ENCODE results near the gene ASB10. TPM values are rescaled to one million over a fixed set of nuclear protein-coding genes. Genes with fewer than 3 reads are reported as not detected.

The ASB10 gene
- total and polyA plus RNA-seq, 5 experiments from 2014 or later, result not detected

DNA sequence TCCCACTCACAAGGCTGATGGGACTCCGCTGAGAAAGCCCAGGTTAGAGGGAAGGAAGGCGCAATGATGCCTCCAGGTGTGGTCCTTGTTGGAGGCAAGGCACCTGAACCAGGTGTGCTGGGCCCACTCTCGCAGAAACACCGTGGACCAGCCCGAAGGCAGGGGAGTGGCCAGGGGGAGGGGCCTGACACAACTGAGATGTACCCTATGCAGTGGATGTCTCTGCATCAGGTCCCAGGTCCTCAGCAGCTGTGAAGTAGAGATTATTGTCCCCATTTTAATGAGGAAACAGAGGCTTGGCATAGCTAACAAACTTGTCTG, 51.6 kb downstream of the ASB10 start:
- peak in 1 of 10 donors; percentile 22 for DNase-seq
- no peak for ATAC-seq
- Mint-ChIP-seq H3K9me3 (no peaks in the 10 kb centered on the region), H3K4me1 (no peaks in the 10 kb centered on the region), H3K27me3 (peaks cover 0 to 1% (median 0%) of the 10 kb centered on the region in 5 donors), H3K27ac (no peak overlapping the region), H3K36me3 (peaks cover 0 to 33% (median 2%) of the 10 kb centered on the region in 3 donors), H3K4me3 (no peak overlapping the region)
- POLR2A ChIA-PET, result interaction anchor here (0.6 kb wide), 1 partner anchor 665 kb away, joined by 3 read pairs; no protein-coding TSS in a partner anchor

DNA sequence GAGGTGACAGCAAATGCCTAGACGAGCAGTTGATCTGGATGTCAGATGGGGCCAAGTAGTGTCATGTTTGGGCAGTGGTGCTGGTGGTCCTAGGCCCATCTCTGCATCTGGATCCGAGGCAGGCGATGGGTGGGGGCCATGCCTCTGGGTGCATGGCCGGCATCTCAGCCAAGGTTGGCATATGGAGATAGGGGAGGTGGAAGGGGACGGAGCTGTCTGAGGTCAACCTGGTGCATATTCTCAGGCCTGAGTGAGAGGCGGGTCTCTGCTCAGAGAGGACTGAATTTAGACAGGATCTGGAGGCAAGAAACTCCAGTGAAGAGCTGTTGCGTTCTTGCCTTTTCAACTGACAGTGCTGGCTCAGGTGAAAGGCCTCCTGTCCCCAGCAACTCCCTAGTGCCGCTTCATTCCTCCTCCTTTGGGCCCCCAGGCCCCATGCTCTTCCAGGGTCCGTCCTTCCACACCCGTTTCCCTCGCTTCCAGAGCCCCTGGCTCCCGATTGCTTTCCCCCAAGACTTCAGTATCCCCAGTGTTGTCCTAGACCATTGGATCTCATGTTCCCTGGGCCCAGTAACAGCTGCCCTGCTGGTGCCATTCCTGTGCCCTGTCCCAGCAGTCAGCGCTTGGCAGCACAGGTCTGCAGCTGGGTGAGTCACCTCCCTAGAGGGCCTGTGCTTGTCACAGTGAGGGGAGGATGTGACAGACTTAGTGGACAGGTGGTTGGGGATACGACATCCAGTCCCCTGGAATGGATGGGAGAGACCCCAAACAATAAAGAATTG, 52.1 kb downstream of the ASB10 start:
- POLR2A ChIA-PET, result no interaction called here
- Mint-ChIP-seq H3K27ac (peak overlapping the region in 1 of 10 donors; percentile 9), H3K9me3 (no peaks in the 10 kb centered on the region), H3K36me3 (peaks cover 0 to 37% (median 2%) of the 10 kb centered on the region in 3 donors), H3K4me1 (no peaks in the 10 kb centered on the region), H3K27me3 (peaks cover 0 to 1% (median 0%) of the 10 kb centered on the region in 5 donors), H3K4me3 (no peak overlapping the region)
- DNase-seq (peak in 1 of 10 donors; percentile 24), ATAC-seq (no peak)

DNA sequence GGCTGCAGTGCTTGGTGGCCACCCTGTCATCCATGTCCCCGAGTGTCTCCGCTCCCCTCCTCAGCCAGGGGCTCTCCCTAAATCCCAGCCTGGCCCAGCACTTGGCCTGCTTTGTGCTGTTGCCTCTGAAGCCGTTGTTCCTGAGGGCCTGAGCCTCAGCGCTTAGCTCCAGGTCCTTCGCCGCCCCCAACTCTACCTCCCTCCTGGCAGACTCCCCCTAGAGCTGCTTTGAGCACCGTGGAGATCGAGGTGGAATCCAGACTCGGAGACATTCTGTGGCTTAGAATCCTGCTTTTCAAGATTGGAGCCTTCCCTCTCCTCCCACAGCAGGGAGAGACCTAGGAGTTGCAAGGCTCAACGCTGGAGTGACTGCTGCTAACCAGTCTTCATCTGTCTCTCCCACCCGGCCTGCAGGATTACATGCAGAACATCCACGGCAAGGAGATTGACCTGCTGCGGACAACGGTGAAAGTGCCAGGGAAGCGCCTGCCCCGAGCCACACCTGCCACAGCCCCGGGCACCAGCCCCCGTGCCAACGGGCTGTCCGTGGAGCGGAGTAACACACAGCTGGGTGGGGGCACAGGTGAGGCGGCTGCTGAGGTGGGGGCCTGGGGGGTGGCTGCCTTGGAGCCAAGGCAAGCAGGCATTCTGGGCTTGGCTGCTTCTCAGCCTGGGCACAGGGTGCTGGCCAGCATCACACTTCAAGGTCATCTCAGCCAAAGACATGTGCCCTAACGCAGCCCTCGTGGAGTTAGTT, 52.9 kb downstream of the ASB10 start:
- ATAC-seq (no peak), DNase-seq (peak in 1 of 10 donors; percentile 58)
- H3K27me3 Mint-ChIP-seq, result peaks cover 0 to 1% (median 0%) of the 10 kb centered on the region in 5 donors
- H3K4me3 Mint-ChIP-seq, result no peak overlapping the region
- POLR2A ChIA-PET, result no interaction called here
- no peaks in the 10 kb centered on the region for H3K4me1 Mint-ChIP-seq
- H3K27ac Mint-ChIP-seq, result no peak overlapping the region
- H3K36me3 Mint-ChIP-seq, result peaks cover 0 to 38% (median 2%) of the 10 kb centered on the region in 3 donors
- H3K9me3 Mint-ChIP-seq, result no peaks in the 10 kb centered on the region

DNA sequence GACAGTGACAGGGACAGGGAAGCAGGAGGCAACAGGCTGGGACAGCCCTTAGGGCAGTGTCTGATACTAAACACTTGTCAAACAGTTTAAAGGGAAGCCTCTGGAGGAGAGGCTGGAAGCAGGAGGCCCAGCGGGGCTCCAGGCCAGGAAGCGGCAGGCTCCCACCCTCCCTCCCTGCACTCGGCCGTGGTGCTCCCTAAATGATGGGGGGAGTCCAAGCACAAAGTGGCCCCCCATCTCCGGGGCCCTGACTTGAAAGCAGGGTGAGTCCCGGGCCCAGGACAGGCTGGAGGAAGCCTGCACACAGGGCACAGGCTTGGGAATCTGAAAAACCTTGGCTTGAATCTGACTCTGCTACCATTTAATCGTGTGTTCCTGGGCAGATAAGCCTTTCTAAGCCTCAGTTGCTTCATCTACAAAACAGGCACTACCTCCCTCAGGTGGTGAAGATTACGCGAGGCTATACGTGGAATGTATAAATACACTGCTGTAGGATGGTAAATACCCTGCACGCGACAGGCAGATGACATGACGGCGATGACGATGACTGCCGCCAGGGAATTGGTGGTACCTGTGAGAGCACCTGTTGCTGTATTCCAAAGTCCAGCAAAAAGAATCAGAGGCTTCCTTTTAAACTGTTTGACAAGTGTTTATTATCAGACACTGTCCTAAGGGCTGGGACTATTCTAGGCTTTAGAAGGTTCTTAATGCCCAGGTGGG, 53.6 kb downstream of the ASB10 start:
- H3K9me3 Mint-ChIP-seq, result no peaks in the 10 kb centered on the region
- H3K27me3 Mint-ChIP-seq, result peaks cover 0 to 1% (median 0%) of the 10 kb centered on the region in 5 donors
- peak overlapping the region in 1 of 10 donors; percentile 22 for H3K27ac Mint-ChIP-seq
- peaks cover 0 to 42% (median 2%) of the 10 kb centered on the region in 3 donors for H3K36me3 Mint-ChIP-seq
- no peak overlapping the region for H3K4me3 Mint-ChIP-seq
- POLR2A ChIA-PET, result no interaction called here
- ATAC-seq (no peak), DNase-seq (peak in 1 of 10 donors; percentile 26)
- no peaks in the 10 kb centered on the region for H3K4me1 Mint-ChIP-seq

DNA sequence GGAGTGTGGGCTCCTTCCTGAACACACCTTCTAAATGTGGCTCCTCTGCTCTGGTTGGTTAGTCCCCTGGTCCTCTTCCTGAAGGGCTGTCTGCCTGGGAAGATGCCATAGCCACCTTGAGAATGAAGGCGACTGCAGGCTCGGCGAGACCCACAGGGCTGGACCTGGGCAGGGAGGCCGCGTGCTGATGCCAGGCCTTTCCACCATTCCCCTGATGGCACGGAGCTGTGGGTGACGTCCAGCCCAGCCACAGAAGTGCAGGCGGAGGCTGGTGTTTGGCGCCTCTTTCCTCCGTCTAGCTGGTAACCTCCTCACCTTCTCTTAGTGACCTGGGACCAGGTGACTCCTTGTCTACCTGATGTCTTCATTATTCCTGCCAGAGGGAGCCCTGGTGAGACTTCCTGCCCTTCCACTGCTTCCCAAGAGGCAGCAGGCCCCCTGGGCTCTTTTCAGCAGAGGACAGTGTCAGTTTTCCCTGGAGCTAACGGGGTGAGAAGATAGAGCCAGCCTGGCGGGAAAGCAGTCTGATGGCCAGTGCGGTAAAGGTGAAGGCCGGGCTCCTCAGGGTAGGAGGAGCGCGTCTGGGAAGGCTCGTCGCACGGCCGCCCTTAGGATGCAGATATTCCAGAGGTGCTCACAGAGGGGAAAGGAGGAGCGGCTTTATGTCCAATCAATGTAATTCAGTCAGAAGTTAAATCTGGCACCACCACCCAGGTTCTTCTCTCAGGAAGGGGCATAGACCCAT, 54.4 kb downstream of the ASB10 start:
- no peaks in the 10 kb centered on the region for H3K9me3 Mint-ChIP-seq
- POLR2A ChIA-PET, result no interaction called here
- H3K36me3 Mint-ChIP-seq, result peaks cover 0 to 43% (median 2%) of the 10 kb centered on the region in 3 donors
- peaks cover 0 to 1% (median 0%) of the 10 kb centered on the region in 5 donors for H3K27me3 Mint-ChIP-seq
- ATAC-seq, result no peak
- no peaks in the 10 kb centered on the region for H3K4me1 Mint-ChIP-seq
- no peak overlapping the region for H3K27ac Mint-ChIP-seq
- no peak for DNase-seq
- H3K4me3 Mint-ChIP-seq, result no peak overlapping the region

DNA sequence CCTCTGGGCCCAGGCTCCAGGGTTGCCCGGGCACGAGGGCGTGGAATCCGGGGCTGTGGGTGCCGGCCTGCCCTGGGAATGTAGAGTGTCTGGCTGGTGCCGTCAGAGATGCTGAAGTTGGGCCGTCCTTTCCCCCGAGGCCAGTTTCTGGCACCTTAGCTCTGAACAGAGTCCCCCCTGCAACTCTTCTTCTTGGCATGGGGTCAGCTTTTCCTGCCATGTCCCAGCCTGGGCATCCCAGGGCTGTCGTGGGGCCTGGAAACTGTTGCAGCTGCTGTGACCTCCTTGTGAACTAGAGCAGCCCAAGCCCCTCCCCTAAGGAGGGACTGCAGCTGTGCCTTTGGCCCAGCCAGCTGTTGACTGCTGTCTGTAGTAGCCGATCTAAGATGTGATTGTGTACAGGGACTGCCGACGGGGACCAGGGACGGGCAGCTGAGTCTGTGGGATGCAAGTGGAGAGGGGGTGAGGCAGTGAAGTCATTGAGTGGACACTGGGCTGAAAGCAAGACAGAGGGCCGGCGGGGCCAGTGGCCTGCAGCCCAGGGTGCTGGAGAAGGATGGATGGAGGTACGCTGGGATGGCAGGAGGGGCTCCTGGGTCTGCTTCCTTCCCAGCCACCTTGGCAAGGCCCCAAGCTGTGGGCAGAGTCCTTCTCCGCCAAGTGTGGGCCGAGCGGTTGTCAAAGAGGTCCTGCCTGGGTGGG, 55.3 kb downstream of the ASB10 start:
- DNase-seq, result no peak
- Mint-ChIP-seq H3K36me3 (peaks cover 0 to 43% (median 2%) of the 10 kb centered on the region in 3 donors), H3K27me3 (peaks cover 0 to 1% (median 0%) of the 10 kb centered on the region in 5 donors), H3K9me3 (no peaks in the 10 kb centered on the region), H3K4me1 (no peaks in the 10 kb centered on the region), H3K27ac (peak overlapping the region in 1 of 10 donors; percentile 6), H3K4me3 (no peak overlapping the region)
- no peak for ATAC-seq
- POLR2A ChIA-PET, result no interaction called here

DNA sequence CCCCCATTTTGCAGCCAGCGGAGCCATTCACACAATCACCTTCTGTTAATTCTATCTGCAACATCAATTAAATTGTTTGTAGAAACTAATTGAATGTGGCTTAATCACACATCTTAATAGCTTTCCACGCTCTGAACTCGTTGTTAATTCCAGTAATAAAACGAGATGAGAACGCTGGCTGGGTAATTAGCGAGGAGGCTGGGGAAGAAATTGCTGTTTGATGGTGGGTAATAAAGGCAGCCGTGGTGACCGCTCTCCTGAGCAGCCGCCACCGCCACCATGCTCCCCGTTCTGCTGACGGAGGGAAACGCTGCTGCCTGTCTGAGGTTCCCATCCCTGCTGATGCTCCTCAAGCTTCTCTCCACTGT, 55.8 kb downstream of the ASB10 start:
- ATAC-seq (no peak), DNase-seq (no peak)
- POLR2A ChIA-PET, result no interaction called here
- Mint-ChIP-seq H3K27me3 (peaks cover 0 to 1% (median 0%) of the 10 kb centered on the region in 5 donors), H3K4me1 (no peaks in the 10 kb centered on the region), H3K9me3 (no peaks in the 10 kb centered on the region), H3K4me3 (no peak overlapping the region), H3K27ac (no peak overlapping the region), H3K36me3 (peaks cover 0 to 38% (median 2%) of the 10 kb centered on the region in 3 donors)

DNA sequence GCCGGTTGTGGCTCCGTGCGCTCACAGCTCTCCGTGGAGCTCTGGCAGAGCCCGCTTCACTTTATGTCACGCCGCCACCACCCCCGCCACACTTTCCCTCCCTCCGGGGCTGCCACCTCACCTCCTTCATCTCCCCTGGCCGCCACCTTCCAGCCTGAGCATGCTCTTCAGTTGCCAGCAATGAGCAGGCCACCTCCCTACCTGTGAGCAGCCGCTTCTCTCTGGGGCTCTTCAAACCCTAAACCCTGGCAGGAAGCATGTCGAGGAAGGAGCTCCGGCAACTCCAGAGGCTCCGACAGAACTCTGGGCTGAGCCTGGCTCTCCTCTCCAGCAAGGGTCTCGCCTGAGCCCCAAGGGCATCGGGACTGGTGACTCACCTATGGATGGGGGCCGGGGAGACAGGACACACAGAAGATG, 56.3 kb downstream of the ASB10 start:
- no peaks in the 10 kb centered on the region for H3K4me1 Mint-ChIP-seq
- POLR2A ChIA-PET, result no interaction called here
- DNase-seq, result no peak
- peaks cover 0 to 1% (median 0%) of the 10 kb centered on the region in 5 donors for H3K27me3 Mint-ChIP-seq
- no peak overlapping the region for H3K4me3 Mint-ChIP-seq
- ATAC-seq, result no peak
- no peaks in the 10 kb centered on the region for H3K9me3 Mint-ChIP-seq
- peaks cover 0 to 36% (median 2%) of the 10 kb centered on the region in 3 donors for H3K36me3 Mint-ChIP-seq
- H3K27ac Mint-ChIP-seq, result no peak overlapping the region

DNA sequence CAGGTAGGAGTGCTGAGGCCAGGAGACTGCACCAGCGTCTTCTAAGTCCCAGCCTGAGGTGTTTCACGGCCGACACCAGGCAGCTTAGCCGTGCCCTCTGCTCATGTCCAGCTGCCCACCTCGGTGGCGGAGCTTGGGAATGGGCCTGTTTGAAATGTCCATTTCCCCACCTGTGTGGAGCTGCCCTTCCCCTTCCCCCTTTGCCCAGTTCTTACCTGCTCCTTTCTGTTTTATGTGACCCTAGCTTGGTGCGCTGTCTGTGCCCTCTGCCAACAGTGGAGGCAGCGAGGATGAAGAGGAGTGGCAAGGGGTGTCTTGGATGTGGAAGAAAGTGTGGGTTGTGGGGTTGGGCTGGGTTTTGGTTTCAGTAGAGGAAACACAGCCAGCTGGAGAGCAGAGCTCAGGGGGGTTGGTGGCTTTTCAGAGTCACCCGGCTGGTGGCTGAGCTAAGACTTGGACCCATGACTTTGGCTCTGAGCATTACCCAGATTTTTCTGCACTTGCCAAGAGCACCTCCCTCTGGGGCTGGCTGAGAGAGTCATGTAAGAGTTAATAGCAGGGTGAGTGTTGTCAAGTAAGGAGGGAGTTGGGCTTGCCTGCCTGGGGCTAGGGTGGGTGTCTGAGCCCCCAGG, 57.0 kb downstream of the ASB10 start:
- no peak for ATAC-seq
- H3K27ac Mint-ChIP-seq, result no peak overlapping the region
- H3K9me3 Mint-ChIP-seq, result no peaks in the 10 kb centered on the region
- no peak for DNase-seq
- no peak overlapping the region for H3K4me3 Mint-ChIP-seq
- H3K4me1 Mint-ChIP-seq, result no peaks in the 10 kb centered on the region
- POLR2A ChIA-PET, result no interaction called here
- peaks cover 0 to 35% (median 3%) of the 10 kb centered on the region in 3 donors for H3K36me3 Mint-ChIP-seq
- H3K27me3 Mint-ChIP-seq, result peaks cover 0 to 8% (median 0%) of the 10 kb centered on the region in 5 donors

DNA sequence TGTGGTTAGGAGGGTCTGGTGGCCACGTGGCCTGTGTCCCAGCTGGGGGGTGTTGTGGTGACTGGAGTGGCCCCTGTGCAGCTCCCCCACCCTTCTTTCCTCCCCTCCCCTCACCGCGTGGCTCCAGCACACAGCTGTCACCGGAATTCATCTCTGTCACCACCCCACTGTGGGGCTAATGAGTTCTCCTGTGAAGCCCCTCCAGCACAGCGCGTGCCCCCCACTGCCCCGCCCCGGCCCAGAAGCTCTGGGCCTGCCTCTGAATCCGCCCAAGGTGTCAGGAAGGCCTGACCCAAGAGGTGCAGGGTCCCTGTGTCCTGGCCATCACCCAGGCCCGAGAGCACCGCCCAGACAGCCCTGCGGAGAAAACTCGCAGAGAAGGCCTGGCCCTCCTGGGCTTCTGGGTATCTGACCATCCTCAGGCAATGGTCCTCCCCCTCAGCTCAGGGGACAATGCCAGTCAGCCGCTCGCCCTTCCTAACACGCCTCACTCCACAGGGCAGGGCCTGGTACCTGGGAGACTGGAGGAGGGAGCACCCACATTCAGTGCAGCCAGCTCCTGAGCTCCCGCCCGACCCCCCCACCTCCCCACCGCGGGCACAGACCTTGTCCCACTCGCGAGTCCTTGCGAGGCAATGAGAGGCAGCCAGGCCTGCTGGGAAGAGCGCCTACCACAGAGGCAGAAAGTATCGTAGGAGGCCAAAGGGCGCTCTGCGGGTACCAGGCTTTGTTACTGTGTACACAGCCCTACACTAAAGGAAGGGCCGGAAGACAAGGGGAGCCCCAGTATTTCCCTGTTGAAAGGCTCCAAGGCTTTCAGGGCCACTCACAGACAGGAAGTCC, 57.7 kb downstream of the ASB10 start:
- Mint-ChIP-seq H3K9me3 (no peaks in the 10 kb centered on the region), H3K4me1 (no peaks in the 10 kb centered on the region), H3K27me3 (peaks cover 0 to 12% (median 0%) of the 10 kb centered on the region in 5 donors), H3K4me3 (no peak overlapping the region), H3K27ac (no peak overlapping the region), H3K36me3 (peaks cover 0 to 34% (median 7%) of the 10 kb centered on the region in 3 donors)
- DNase-seq, result no peak
- no peak for ATAC-seq
- POLR2A ChIA-PET, result no interaction called here

DNA sequence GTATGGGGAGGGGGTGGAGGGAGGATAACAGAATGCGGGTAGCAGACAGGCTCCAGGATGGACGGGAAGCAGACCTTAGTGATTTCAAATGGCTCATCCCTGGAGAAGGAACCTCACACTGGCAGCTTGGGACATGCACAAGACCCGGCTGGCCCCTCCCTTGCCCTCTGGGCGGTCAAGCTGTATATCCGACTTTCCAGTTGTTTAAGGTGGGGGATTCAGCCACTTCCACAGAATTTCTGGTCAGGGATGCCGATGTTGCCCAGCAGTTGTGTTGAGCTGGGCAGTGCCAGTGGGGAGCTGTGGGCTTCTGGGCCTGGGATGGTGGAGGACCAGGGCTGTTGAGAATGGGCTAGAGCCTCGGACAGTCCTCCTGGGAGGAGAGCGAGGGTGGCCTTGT, 58.3 kb downstream of the ASB10 start:
- no peaks in the 10 kb centered on the region for H3K9me3 Mint-ChIP-seq
- H3K4me1 Mint-ChIP-seq, result peaks cover 0 to 6% (median 3%) of the 10 kb centered on the region in 4 donors
- H3K27me3 Mint-ChIP-seq, result peaks cover 0 to 17% (median 0%) of the 10 kb centered on the region in 5 donors
- ATAC-seq, result no peak
- H3K36me3 Mint-ChIP-seq, result peaks cover 0 to 37% (median 7%) of the 10 kb centered on the region in 3 donors
- no peak for DNase-seq
- peak overlapping the region in 1 of 10 donors; percentile 40 for H3K27ac Mint-ChIP-seq
- POLR2A ChIA-PET, result no interaction called here
- H3K4me3 Mint-ChIP-seq, result no peak overlapping the region

All from naive thymus-derived CD8-positive, alpha-beta T cell (primary cell).